ENCODE data around the gene AHRR. TPM values are rescaled to one million over a fixed set of nuclear protein-coding genes. Genes with fewer than 3 reads are reported as not detected.
A peak's percentile ranks its signal among the peaks of the same experiment; 100 is the strongest.

The AHRR gene
- total and polyA plus RNA-seq, 2 experiments from 2014 or later, result 0.27 to 1.8 TPM

GRCh38 chr5:398475-399295 is 77.2 kb downstream of the AHRR start:
- Histone ChIP-seq H3K4me2 (no peak overlapping the region), H3K27ac (ENCODE audit: low read depth) (peak overlapping the region; percentile 14; the same call in 1 of the 2 replicates), H3K79me2 (replicated peaks; ENCODE audit: insufficient read depth) (no peaks in the 10 kb centered on the region), H3K36me3 (ENCODE audit: insufficient read depth) (no peaks in the 10 kb centered on the region), H3F3A (replicated peaks; ENCODE audit: low read depth) (no peaks in the 10 kb centered on the region), H2AFZ (peak overlapping the region; percentile 47; the same call in 1 of the 2 replicates), H3K27me3 (ENCODE audit: insufficient read depth) (no peaks in the 10 kb centered on the region), H3K4me3 (no peak overlapping the region), H4K20me1 (replicated peaks; ENCODE audit: insufficient read depth) (no peaks in the 10 kb centered on the region), H3K4me1 (ENCODE audit: insufficient read depth) (peaks cover 6% of the 10 kb centered on the region; the same call in 1 of the 2 replicates), H3K9me2 (ENCODE audit: insufficient read depth) (0 out of 2 replicates have a peak, but pooled peaks cover 4% of the 10 kb centered on the region)
- TF ChIP-seq POLR2AphosphoS5 (IDR thresholded peaks at IDR 0.05; ENCODE audit: low read depth) (no peak), EZH2phosphoT487 (IDR thresholded peaks at IDR 0.05; ENCODE audit: unreplicated experiment) (no peak), ZNF462 (CRISPR knock-in tag; IDR thresholded peaks at IDR 0.05) (no peak), ZNF331 (CRISPR knock-in tag; IDR thresholded peaks at IDR 0.05; ENCODE audit: low read depth) (no peak), JUNB (IDR thresholded peaks at IDR 0.05; ENCODE audit: unreplicated experiment) (no peak), ZNF114 (CRISPR knock-in tag; IDR thresholded peaks at IDR 0.05) (no peak), NANOG (IDR thresholded peaks at IDR 0.05; ENCODE audit: borderline replicate concordance) (no peak), CREB1 (CRISPR knock-in tag; IDR thresholded peaks at IDR 0.05; ENCODE audit: low read depth) (no peak), STAT1 (IDR thresholded peaks at IDR 0.05; ENCODE audit: unreplicated experiment) (no peak), EZH2 (IDR thresholded peaks at IDR 0.05; ENCODE audit: low read depth, unreplicated experiment) (no peak)
- TF ChIP-seq, protein P1, sequence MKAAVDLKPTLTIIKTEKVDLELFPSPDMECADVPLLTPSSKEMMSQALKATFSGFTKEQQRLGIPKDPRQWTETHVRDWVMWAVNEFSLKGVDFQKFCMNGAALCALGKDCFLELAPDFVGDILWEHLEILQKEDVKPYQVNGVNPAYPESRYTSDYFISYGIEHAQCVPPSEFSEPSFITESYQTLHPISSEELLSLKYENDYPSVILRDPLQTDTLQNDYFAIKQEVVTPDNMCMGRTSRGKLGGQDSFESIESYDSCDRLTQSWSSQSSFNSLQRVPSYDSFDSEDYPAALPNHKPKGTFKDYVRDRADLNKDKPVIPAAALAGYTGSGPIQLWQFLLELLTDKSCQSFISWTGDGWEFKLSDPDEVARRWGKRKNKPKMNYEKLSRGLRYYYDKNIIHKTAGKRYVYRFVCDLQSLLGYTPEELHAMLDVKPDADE (IDR thresholded peaks at IDR 0.05), result no peak
- TF ChIP-seq, protein P2, sequence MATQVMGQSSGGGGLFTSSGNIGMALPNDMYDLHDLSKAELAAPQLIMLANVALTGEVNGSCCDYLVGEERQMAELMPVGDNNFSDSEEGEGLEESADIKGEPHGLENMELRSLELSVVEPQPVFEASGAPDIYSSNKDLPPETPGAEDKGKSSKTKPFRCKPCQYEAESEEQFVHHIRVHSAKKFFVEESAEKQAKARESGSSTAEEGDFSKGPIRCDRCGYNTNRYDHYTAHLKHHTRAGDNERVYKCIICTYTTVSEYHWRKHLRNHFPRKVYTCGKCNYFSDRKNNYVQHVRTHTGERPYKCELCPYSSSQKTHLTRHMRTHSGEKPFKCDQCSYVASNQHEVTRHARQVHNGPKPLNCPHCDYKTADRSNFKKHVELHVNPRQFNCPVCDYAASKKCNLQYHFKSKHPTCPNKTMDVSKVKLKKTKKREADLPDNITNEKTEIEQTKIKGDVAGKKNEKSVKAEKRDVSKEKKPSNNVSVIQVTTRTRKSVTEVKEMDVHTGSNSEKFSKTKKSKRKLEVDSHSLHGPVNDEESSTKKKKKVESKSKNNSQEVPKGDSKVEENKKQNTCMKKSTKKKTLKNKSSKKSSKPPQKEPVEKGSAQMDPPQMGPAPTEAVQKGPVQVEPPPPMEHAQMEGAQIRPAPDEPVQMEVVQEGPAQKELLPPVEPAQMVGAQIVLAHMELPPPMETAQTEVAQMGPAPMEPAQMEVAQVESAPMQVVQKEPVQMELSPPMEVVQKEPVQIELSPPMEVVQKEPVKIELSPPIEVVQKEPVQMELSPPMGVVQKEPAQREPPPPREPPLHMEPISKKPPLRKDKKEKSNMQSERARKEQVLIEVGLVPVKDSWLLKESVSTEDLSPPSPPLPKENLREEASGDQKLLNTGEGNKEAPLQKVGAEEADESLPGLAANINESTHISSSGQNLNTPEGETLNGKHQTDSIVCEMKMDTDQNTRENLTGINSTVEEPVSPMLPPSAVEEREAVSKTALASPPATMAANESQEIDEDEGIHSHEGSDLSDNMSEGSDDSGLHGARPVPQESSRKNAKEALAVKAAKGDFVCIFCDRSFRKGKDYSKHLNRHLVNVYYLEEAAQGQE (IDR thresholded peaks at IDR 0.05; ENCODE audit: unreplicated experiment), result no peak
- TF ChIP-seq, protein P3, sequence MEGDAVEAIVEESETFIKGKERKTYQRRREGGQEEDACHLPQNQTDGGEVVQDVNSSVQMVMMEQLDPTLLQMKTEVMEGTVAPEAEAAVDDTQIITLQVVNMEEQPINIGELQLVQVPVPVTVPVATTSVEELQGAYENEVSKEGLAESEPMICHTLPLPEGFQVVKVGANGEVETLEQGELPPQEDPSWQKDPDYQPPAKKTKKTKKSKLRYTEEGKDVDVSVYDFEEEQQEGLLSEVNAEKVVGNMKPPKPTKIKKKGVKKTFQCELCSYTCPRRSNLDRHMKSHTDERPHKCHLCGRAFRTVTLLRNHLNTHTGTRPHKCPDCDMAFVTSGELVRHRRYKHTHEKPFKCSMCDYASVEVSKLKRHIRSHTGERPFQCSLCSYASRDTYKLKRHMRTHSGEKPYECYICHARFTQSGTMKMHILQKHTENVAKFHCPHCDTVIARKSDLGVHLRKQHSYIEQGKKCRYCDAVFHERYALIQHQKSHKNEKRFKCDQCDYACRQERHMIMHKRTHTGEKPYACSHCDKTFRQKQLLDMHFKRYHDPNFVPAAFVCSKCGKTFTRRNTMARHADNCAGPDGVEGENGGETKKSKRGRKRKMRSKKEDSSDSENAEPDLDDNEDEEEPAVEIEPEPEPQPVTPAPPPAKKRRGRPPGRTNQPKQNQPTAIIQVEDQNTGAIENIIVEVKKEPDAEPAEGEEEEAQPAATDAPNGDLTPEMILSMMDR (conservative IDR thresholded peaks at IDR 0.05; ENCODE audit: low read depth in 2 of 2), result no peak
- no peak overlapping the region for H3K27ac Mint-ChIP-seq
- no peak overlapping the region for H3K4me3 Mint-ChIP-seq
- peaks cover 15% of the 10 kb centered on the region for H3K27me3 Mint-ChIP-seq (ENCODE audit: insufficient read depth, low read depth, poor library complexity)
- no peaks in the 10 kb centered on the region for H3K36me3 Mint-ChIP-seq (ENCODE audit: low read depth)
- DNase-seq (ENCODE audit: low spot score) (peak; percentile 60), ATAC-seq (peak; percentile 27)
- H3K4me1 Mint-ChIP-seq, result peaks cover 18% of the 10 kb centered on the region
- H3K9me3 Mint-ChIP-seq, result 0 out of 3 replicates have a peak, but pooled peaks cover 3% of the 10 kb centered on the region
